ENCODE results near the gene PIK3R5.

DNA sequence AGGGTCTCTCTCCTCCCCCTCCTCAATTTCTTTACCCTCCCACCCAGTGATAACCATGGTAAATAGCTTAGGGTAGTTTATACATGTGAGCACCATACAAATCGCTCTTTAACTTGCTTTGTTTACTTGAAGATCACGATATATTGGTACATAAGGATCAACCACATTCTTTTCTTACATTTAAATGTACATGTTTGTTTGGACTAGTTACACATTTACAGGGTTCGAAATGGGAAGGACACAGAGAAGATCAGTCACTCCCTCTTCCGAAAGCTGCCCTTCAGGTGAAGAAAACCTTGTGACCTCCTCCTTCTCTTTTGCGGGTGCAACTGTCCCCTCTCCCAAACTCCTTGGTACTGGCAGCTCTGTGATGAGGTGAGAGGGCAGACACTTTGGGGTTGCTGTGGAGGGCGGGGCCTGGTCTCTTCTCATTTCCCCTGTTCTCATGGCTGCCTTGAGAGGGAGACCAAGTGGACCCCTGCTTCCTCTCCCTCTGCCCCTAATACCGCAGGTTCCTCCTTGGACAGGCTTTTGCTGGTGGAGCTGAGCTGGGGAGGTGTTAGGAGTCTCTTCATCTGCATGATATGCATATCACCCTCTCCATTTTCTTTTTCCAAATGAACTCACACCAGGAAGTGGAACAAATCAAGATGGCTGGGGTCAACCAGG lies 93.3 kb downstream of the PIK3R5 start:
- no peak for TF ChIP-seq EZH2 (IDR thresholded peaks at IDR 0.05; ENCODE audit: borderline replicate concordance, low read depth, low read length, severe bottlenecking)
- TF ChIP-seq, protein P1, sequence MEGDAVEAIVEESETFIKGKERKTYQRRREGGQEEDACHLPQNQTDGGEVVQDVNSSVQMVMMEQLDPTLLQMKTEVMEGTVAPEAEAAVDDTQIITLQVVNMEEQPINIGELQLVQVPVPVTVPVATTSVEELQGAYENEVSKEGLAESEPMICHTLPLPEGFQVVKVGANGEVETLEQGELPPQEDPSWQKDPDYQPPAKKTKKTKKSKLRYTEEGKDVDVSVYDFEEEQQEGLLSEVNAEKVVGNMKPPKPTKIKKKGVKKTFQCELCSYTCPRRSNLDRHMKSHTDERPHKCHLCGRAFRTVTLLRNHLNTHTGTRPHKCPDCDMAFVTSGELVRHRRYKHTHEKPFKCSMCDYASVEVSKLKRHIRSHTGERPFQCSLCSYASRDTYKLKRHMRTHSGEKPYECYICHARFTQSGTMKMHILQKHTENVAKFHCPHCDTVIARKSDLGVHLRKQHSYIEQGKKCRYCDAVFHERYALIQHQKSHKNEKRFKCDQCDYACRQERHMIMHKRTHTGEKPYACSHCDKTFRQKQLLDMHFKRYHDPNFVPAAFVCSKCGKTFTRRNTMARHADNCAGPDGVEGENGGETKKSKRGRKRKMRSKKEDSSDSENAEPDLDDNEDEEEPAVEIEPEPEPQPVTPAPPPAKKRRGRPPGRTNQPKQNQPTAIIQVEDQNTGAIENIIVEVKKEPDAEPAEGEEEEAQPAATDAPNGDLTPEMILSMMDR (IDR thresholded peaks at IDR 0.05; ENCODE audit: extremely low read depth in 1 of 2, insufficient read depth in 1 of 2, low read depth in 1 of 2, low read length in 2 of 2): no peak
- no peak for TF ChIP-seq POLR2A (IDR thresholded peaks at IDR 0.05; ENCODE audit: low read depth, low read length)
- TF ChIP-seq JUN (IDR thresholded peaks at IDR 0.05; ENCODE audit: borderline replicate concordance, insufficient read depth, insufficient read length, low read depth): no peak
- no peak for TF ChIP-seq POLR2AphosphoS5 (IDR thresholded peaks at IDR 0.05; ENCODE audit: insufficient read depth, low read depth, low read length)

All from endothelial cell of umbilical vein (primary cell).